ENCODE measurements around the gene C13orf42. TPM values are rescaled to one million over a fixed set of nuclear protein-coding genes. Genes with fewer than 3 reads are reported as not detected.

Gene C13orf42
- polyA plus RNA-seq, 1 donor, result 0.05 TPM

- no peak for DNase-seq (ENCODE audit: low read depth)
These were observed 77.5 kb downstream of the C13orf42 start for GRCh38 chr13:51033421-51034185.

GRCh38 chr13:51032831-51033230, 78.2 kb downstream of the C13orf42 start:
- DNase-seq (ENCODE audit: low read depth), result no peak

Other genes starting within 250 kb of the C13orf42 start
- 37.6 TPM for gene RNASEH2B, start 201.5 kb downstream of the C13orf42 start, polyA plus RNA-seq (ENCODE audit: insufficient read length)
- gene FAM124A, start 111.1 kb upstream of the C13orf42 start, polyA plus RNA-seq (ENCODE audit: insufficient read length), result 1.6 TPM
- gene SERPINE3, start 228.4 kb upstream of the C13orf42 start, polyA plus RNA-seq (ENCODE audit: insufficient read length), result 0.77 TPM